SK-N-SH (cell line): ENCODE data around the gene XAGE5. TPM values are rescaled to one million over a fixed set of nuclear protein-coding genes. Genes with fewer than 3 reads are reported as not detected.

Experiments used
- CTCF ChIA-PET: fragments of 300-600, 350-600 bp; formaldehyde crosslinking; extraction: SDS; loops from one replicate; lab custom pipeline; 2021; lab: Yijun Ruan, JAX
- POLR2A ChIA-PET: fragments of 350-600 bp; sonication (Branson Sonifier 250); formaldehyde crosslinking; extraction: SDS; loops from one replicate; lab custom pipeline; 2020; ENCODE audit warnings: antibody characterized with exemption, inconsistent platforms; lab: Yijun Ruan, JAX
- DNase-seq: peaks from one replicate; pipeline ENCODE4 v3.0.0; 2012
- H2AFZ ChIP-seq: fragments of 200-600 bp; sonication (generic); 2 replicates; pipeline ENCODE4 v1.8.1; 2016; ENCODE audit warnings: antibody characterized with exemption, mild to moderate bottlenecking, low read depth
- H3F3A ChIP-seq: fragments of 200-600 bp; sonication (generic); replicated peaks from 2 replicates; pipeline ENCODE3; 2016; ENCODE audit warnings: antibody characterized with exemption, mild to moderate bottlenecking; ENCODE audit not compliant: insufficient read depth
- H3K27ac ChIP-seq, 2 experiments: fragments of 200-500 bp in 1 of 2; fragments of 200-600 bp in 1 of 2; sonication (Bioruptor generic) in 1 of 2; sonication (generic), shearing (Covaris generic) in 1 of 2; 2 replicates each; pipeline versions ENCODE4 v1.5.1 to v1.6.1; 2014 to 2016; ENCODE audit warnings: low read depth in 2 of 2, inconsistent platforms in 1 of 2, low read length in 1 of 2, mild to moderate bottlenecking in 1 of 2, mixed read lengths in 1 of 2
- H3K27me3 ChIP-seq: fragments of 200-600 bp; sonication (generic), shearing (Covaris generic); 2 replicates; pipeline ENCODE4 v1.6.1; 2016; ENCODE audit warnings: mixed run types; ENCODE audit not compliant: insufficient read depth
- H3K36me3 ChIP-seq, 2 experiments: fragments of 200-500 bp in 1 of 2; fragments of 200-600 bp in 1 of 2; sonication (Bioruptor generic) in 1 of 2; sonication (generic) in 1 of 2; replicated peaks in 1 of 2; 2 replicates each; pipeline versions ENCODE3 to v1.5.1; 2014 to 2016; ENCODE audit warnings: low read length in 1 of 2, mild to moderate bottlenecking in 1 of 2; ENCODE audit not compliant: insufficient read depth in 2 of 2, control insufficient read depth in 1 of 2
- H3K4me1 ChIP-seq, 2 experiments: fragments of 200-500 bp in 1 of 2; fragments of 200-600 bp in 1 of 2; sonication (Bioruptor generic) in 1 of 2; sonication (generic), shearing (Covaris generic) in 1 of 2; 2 replicates each; pipeline versions ENCODE4 v1.5.1 to v1.6.1; 2014 to 2016; ENCODE audit warnings: low read depth in 1 of 2, low read length in 1 of 2, mixed run types in 1 of 2; ENCODE audit not compliant: insufficient read depth in 2 of 2, control insufficient read depth in 1 of 2
- H3K4me2 ChIP-seq: fragments of 200-600 bp; sonication (generic), shearing (Covaris generic); 2 replicates; pipeline ENCODE4 v1.6.1; 2017; ENCODE audit warnings: mixed run types
- H3K4me3 ChIP-seq, 2 experiments: fragments of 200-500 bp in 1 of 2; fragments of 200-600 bp in 1 of 2; sonication (Bioruptor generic) in 1 of 2; sonication (generic), shearing (Covaris generic) in 1 of 2; 2 replicates each; pipeline versions ENCODE4 v1.5.1 to v1.8.1; 2014 to 2016; ENCODE audit warnings: low read depth in 2 of 2, inconsistent platforms in 1 of 2, low read length in 1 of 2, mild to moderate bottlenecking in 1 of 2, mixed read lengths in 1 of 2, moderate library complexity in 1 of 2
- H3K79me2 ChIP-seq: fragments of 200-600 bp; sonication (generic); 2 replicates; pipeline ENCODE4 v1.8.1; 2017; ENCODE audit warnings: mild to moderate bottlenecking; ENCODE audit not compliant: insufficient read depth
- H3K9ac ChIP-seq: fragments of 200-600 bp; sonication (generic); 2 replicates; pipeline ENCODE4 v1.6.1; 2017; ENCODE audit warnings: mixed run types
- H3K9me2 ChIP-seq: fragments of 200-600 bp; sonication (generic); 2 replicates; pipeline ENCODE4 v1.6.1; 2017; ENCODE audit warnings: mixed run types
- H3K9me3 ChIP-seq: fragments of 200-600 bp; sonication (generic); 2 replicates; pipeline ENCODE4 v1.6.1; 2017; ENCODE audit warnings: mixed run types, mild to moderate bottlenecking, moderate library complexity
- H4K20me1 ChIP-seq: fragments of 200-600 bp; sonication (generic); 2 replicates; pipeline ENCODE4 v1.6.1; 2017; ENCODE audit warnings: mild to moderate bottlenecking, mixed run types; ENCODE audit not compliant: insufficient read depth
- CTCF ChIP-seq: fragments of 200-600 bp; sonication (generic); IDR thresholded peaks from 2 replicates; pipeline ENCODE4 v1.6.1; 2017; ENCODE audit warnings: antibody characterized with exemption, mild to moderate bottlenecking, moderate library complexity
- ELF1 ChIP-seq: IDR thresholded peaks from 2 replicates; pipeline ENCODE4 v1.4.0; 2012
- EP300 ChIP-seq, 2 experiments: IDR thresholded peaks; 2 replicates each; pipeline versions ENCODE4 v1.4.0 to v1.6.1; 2012; ENCODE audit warnings: borderline replicate concordance in 1 of 2, low read depth in 1 of 2, low read length in 1 of 2
- FOSL2 ChIP-seq: IDR thresholded peaks from 2 replicates; pipeline ENCODE4 v1.4.0; 2012; ENCODE audit warnings: low read depth, mild to moderate bottlenecking, moderate library complexity, borderline replicate concordance
- IRF3 ChIP-seq: fragments of 150-350 bp; IDR thresholded peaks from 2 replicates; pipeline ENCODE4 v1.6.1; 2016; ENCODE audit warnings: mild to moderate bottlenecking, low read depth, low read length
- MEF2A ChIP-seq: IDR thresholded peaks from 2 replicates; pipeline ENCODE4 v1.4.0; 2012; ENCODE audit warnings: low read depth, borderline replicate concordance
- PBX3 ChIP-seq: IDR thresholded peaks from 2 replicates; pipeline ENCODE4; 2012
- POLR2AphosphoS5 ChIP-seq: IDR thresholded peaks from 2 replicates; pipeline ENCODE4 v1.6.1; 2012; ENCODE audit warnings: low read depth, low read length
- REST ChIP-seq: IDR thresholded peaks from 2 replicates; pipeline ENCODE4 v1.6.1; 2012; ENCODE audit warnings: mild to moderate bottlenecking, low read depth, low read length, moderate library complexity
- SIN3A ChIP-seq: IDR thresholded peaks from 2 replicates; pipeline ENCODE4 v1.6.1; 2012; ENCODE audit warnings: low read depth, mild to moderate bottlenecking, low read length, moderate library complexity, borderline replicate concordance
- TEAD4 ChIP-seq: IDR thresholded peaks from 2 replicates; pipeline ENCODE4 v1.4.0; 2012; ENCODE audit warnings: mild to moderate bottlenecking, borderline replicate concordance; ENCODE audit not compliant: insufficient read depth
- USF1 ChIP-seq: IDR thresholded peaks from 2 replicates; pipeline ENCODE4 v1.4.0; 2012; ENCODE audit warnings: low read depth, borderline replicate concordance
- USF2 ChIP-seq: fragments of 150-350 bp; IDR thresholded peaks from 2 replicates; pipeline ENCODE4 v1.6.1; 2017; ENCODE audit warnings: antibody characterized with exemption, low read length, low read depth, borderline replicate concordance
- WGBS: methylation state at CpG from one replicate; pipeline ENCODE4 v1.1.6; 2017; ENCODE audit warnings: low lambda C conversion rate; 5-methylcytosine and 5-hydroxymethylcytosine counted together
- polyA plus RNA-seq, 3 experiments: library from polyadenylated mRNA; depleted of rRNA; stranded (reverse); fragments of >200 nt; gene quantifications; 2 replicates each; pipeline ENCODE4 v1.2.3, GENCODE V29; 2012

The XAGE5 gene
- polyA plus RNA-seq, 1 of the 3 experiments (the other 2 are of a cell fraction), result not detected

GRCh38 chrX:52824608-52825007 lies 13.5 kb downstream of the XAGE5 start:
- Histone ChIP-seq H3K9ac (no peak overlapping the region), H3F3A (no peaks in the 10 kb centered on the region), H3K27me3 (peaks cover 15% of the 10 kb centered on the region; the same call in 1 of the 2 replicates), H4K20me1 (no peaks in the 10 kb centered on the region), H2AFZ (no peak overlapping the region), H3K9me2 (no peaks in the 10 kb centered on the region), H3K27ac (no peak overlapping the region), H3K79me2 (no peaks in the 10 kb centered on the region), H3K4me2 (no peak overlapping the region), H3K4me1 (no peaks in the 10 kb centered on the region), H3K4me3 (no peak overlapping the region), H3K36me3 (no peaks in the 10 kb centered on the region), H3K9me3 (no peaks in the 10 kb centered on the region)
- no peak for TF ChIP-seq USF1
- TF ChIP-seq TEAD4, result no peak
- POLR2A ChIA-PET, result no interaction called here
- no peak for DNase-seq
- CTCF ChIA-PET, result no interaction called here
- WGBS, result 1% methylated on average over 2 of the region's 2 CpGs

- H3K9me2 ChIP-seq, result no peaks in the 10 kb centered on the region
- DNase-seq, result no peak
- no peak overlapping the region for H2AFZ ChIP-seq
- no peak overlapping the region for H3K27ac ChIP-seq
- H3K4me3 ChIP-seq, result no peak overlapping the region
- TF ChIP-seq PBX3 (no peak), ELF1 (no peak), CTCF (no peak), IRF3 (no peak), REST (no peak), SIN3A (no peak), MEF2A (no peak), USF2 (no peak), POLR2AphosphoS5 (no peak), FOSL2 (no peak), EP300 (IDR thresholded peaks at IDR 0.05; ENCODE audit: borderline replicate concordance in 1 of 2, low read depth in 1 of 2, low read length in 1 of 2) (no peak)
- 0% methylated on average over 3 of the region's 3 CpGs for WGBS
- ChIA-PET CTCF (no interaction called here), POLR2A (no interaction called here)
- H4K20me1 ChIP-seq, result no peaks in the 10 kb centered on the region
- H3K27me3 ChIP-seq, result peaks cover 10% of the 10 kb centered on the region; the same call in 1 of the 2 replicates
- no peaks in the 10 kb centered on the region for H3K9me3 ChIP-seq
- no peaks in the 10 kb centered on the region for H3F3A ChIP-seq
- H3K9ac ChIP-seq, result no peak overlapping the region
- no peaks in the 10 kb centered on the region for H3K36me3 ChIP-seq
- H3K4me1 ChIP-seq, result no peaks in the 10 kb centered on the region
- H3K79me2 ChIP-seq, result no peaks in the 10 kb centered on the region
- no peak overlapping the region for H3K4me2 ChIP-seq
These were observed 19.5 kb downstream of the XAGE5 start for GRCh38 chrX:52830551-52830950.
